SW 1271 (cell line): ENCODE results near the gene STARD13.

ENCODE experiments used
- DNase-seq, 2 experiments: peaks; one replicate each; lab custom pipeline; 2025; lab: John Stamatoyannopoulos, UW

Gene STARD13, protein sequence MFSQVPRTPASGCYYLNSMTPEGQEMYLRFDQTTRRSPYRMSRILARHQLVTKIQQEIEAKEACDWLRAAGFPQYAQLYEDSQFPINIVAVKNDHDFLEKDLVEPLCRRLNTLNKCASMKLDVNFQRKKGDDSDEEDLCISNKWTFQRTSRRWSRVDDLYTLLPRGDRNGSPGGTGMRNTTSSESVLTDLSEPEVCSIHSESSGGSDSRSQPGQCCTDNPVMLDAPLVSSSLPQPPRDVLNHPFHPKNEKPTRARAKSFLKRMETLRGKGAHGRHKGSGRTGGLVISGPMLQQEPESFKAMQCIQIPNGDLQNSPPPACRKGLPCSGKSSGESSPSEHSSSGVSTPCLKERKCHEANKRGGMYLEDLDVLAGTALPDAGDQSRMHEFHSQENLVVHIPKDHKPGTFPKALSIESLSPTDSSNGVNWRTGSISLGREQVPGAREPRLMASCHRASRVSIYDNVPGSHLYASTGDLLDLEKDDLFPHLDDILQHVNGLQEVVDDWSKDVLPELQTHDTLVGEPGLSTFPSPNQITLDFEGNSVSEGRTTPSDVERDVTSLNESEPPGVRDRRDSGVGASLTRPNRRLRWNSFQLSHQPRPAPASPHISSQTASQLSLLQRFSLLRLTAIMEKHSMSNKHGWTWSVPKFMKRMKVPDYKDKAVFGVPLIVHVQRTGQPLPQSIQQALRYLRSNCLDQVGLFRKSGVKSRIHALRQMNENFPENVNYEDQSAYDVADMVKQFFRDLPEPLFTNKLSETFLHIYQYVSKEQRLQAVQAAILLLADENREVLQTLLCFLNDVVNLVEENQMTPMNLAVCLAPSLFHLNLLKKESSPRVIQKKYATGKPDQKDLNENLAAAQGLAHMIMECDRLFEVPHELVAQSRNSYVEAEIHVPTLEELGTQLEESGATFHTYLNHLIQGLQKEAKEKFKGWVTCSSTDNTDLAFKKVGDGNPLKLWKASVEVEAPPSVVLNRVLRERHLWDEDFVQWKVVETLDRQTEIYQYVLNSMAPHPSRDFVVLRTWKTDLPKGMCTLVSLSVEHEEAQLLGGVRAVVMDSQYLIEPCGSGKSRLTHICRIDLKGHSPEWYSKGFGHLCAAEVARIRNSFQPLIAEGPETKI

DNA sequence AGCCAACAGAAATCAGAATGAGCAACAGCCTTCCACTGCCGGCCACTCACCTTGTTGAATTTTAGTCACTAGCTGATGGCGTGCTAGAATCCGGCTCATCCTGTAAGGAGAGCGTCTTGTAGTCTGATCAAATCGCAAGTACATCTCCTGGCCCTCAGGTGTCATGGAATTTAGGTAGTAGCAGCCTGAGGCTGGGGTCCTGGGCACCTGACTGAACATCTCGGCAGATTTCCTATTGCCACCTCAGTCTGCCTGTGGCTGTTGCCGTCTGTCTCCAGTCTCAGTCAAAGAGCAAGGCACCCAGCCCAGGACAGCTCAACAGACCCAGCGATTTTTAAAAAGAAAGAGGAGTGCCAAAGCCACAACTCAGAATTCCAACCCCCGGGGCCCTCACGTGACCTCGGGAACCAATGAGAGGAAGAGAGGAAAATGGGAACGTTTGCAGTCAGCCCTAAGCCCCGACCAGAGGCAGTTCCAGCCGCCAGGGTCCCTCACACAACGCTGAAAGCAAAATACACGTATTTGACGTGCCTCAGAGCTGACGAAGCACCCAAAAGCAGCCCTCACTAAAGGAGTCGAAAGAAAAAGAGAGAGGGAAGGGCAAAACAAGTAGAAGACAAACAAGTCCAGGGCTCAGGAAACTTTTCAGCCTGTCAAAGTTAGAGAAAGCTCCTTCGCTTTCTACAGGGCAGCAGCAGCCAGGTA, at the start of gene STARD13:
Gene STARD13 (minus strand): TSS at position 336 of the 705 bp plus-strand sequence. CDS start 117 bp downstream, at position 219.
- DNase-seq: peak; percentile 91 to 98

DNA sequence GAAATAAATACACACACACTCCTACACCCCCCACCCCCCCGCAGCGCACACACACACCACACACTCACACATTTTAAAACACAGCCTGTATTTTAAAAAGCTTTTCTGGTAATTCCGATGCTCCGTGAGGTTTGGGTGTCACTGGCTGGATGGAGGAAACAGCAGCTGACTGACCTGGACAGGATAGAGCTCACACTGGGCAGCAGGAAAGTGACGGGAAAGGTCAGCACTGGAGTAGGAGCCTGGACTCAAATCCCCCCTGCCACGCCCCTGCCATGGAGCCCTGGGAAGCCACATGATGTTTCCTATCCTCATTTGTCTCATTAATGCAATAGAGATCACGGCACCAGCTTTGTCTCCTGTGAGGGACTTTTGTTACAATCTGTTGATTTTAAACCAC, 49.3 kb upstream of the STARD13 start:
- DNase-seq: no peak

- DNase-seq: no peak
Observed at GRCh38 chr13:33331962-33332361, 46.4 kb upstream of the STARD13 start.

DNA sequence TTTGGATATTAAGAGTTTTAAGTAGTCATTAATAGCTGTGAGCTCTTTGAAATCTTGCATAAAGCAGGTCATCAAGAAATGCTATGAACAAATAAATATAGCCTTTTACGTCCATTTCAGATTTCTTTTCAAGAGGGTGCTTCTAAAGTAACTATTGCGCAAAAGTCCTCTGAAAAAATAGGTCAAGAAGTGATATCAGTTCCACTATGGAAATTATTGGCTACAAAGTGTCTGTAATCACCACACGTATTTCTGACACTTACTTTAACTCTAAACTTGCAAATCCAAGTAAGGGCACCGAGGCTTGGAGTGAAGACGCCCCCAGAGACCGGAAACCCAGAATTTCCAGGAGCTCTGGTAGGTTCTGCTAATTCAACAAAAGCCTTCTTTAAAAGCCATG, 44.9 kb upstream of the STARD13 start:
- DNase-seq: no peak

DNA sequence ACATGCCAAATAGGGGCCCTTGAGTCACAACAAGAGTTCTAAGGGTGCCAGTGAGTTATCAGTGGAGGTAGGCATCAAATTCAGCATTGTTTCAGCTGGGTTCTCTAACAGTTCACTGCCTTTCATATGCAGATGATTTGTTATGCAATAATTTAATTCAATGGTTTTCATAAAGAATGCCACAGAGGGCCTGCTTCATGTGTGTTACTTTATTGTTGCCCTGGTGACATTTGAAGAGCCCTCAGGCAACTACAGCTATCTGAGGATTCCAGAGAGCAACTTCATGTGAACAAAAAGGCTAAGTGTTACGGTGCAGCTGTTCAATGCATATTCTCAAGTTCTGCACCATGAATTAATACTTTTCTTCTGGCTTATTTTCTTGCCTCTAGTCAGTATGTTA, 43.1 kb upstream of the STARD13 start:
- DNase-seq: no peak

DNA sequence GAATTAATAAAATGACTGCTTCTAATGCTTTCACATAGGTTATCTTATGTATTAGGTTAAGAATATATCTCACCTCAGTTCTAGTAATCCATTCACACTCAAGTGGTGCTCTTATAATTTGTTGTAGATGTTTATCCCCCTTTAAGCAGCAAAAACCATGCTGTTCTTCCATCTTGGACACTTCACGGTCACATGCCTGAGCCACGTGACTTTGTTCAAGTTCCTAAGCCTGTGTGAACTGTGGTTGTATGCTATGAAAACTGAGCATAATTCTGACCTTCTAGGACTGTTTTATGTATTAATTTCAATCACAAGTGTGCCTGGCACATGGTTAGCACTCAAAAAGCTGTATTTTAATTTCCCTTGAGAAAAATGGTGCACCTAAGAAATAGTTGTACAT, 41.2 kb upstream of the STARD13 start:
- no peak for DNase-seq

DNA sequence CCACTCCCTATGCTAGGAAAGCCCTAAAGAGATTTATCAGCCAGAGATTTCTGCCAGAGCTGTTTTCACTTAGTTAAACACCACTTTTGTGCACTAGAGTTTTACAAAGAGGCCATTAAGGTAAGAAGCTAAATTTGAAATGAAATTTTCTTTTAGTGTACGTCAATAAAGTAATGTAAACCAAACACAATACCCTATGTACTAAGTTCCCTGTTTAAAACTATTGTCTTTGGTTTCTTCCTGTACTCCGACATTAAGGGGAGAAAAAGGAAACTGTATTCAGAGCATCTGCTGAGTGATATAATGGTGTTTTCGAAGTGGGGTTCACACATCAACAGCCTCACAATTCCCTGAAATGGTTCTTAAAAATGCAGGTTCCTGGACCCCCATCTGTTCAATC, 40.7 kb upstream of the STARD13 start:
- DNase-seq: no peak

- no peak for DNase-seq
Observed at GRCh38 chr13:33323801-33324510, 38.4 kb upstream of the STARD13 start.

- no peak for DNase-seq
Observed at GRCh38 chr13:33322965-33323668, 37.6 kb upstream of the STARD13 start.

GRCh38 chr13:33322543-33322809, 36.9 kb upstream of the STARD13 start:
- DNase-seq: no peak

- DNase-seq: no peak
Observed at GRCh38 chr13:33321686-33322542, 36.4 kb upstream of the STARD13 start.

DNA sequence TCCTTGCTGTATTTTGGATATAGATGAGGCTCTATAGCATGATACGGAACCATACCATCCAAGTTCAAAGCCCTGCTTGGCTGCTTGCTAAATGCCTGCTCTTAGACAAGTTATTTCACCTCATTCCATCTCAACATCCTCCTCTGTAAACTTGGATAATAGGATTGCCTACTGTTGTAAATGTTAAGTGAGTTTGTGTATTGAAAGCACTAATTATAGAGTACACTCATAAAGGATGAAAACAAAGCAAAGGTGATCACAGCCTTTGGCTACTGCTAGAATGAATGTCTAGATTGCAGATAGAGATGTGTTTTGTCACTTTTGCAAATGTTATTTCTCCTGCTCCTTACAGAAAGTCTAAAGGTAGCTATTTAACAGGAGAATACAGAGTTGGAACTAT, 34.3 kb upstream of the STARD13 start:
- DNase-seq: no peak

GRCh38 chr13:33318744-33319143, 33.2 kb upstream of the STARD13 start:
- DNase-seq: no peak

GRCh38 chr13:33318037-33318436, 32.5 kb upstream of the STARD13 start:
- no peak for DNase-seq

DNA sequence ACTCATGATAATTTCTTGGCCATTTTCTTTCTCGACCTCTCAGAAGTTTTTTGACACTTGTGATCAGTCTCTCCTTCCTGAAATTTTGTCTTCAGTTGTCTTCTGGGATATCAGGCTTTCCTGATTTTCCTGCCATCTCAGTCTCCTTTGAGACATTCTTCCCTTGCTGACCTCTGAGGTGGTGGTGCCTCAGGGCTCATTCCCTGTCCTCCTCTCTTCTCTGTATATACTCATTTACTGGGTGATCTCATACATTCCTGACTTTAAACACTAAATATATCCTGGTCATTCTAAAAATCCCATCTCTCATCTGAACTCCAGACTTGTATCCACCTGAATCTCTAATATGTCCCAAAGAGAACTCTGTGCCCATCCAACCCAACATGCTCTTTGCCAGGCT, 31.3 kb upstream of the STARD13 start:
- DNase-seq: no peak

- no peak for DNase-seq
Observed at GRCh38 chr13:33313504-33313903, 27.9 kb upstream of the STARD13 start.

GRCh38 chr13:33312861-33313212, 27.3 kb upstream of the STARD13 start:
- DNase-seq: no peak

DNA sequence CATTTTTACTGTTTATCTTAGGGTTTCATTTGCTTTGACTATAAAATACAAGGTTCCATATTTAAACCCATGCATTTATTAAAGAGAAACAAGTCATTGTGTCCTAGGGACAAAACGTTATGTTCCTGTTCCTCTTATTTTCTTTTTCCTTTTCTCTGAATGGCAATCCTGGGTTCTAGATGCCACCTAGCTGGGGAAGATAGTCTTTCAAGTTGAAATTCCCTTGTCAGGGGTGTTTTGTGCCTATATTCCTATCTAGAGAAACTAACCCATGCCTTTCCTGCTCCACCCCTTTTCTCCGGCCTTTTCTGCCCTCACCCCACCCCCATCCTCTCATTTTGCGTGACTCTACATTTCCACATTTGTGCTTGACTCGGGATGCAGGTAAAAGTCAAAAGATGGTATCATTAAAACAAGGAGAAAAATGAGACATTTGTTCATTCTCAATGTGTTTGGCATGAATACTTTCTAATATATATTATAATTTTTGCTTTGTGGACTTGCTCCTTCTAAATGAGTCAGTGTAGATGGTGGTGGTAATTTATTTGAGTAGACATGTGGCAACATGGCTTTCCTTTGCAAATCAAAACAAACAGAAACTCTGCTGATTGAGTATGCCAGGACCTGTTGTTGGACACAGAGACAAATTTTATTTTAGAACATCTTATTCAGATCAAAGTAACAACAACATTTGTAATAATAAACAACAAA, 26.8 kb upstream of the STARD13 start:
- peak; percentile 2 to 45 for DNase-seq

DNA sequence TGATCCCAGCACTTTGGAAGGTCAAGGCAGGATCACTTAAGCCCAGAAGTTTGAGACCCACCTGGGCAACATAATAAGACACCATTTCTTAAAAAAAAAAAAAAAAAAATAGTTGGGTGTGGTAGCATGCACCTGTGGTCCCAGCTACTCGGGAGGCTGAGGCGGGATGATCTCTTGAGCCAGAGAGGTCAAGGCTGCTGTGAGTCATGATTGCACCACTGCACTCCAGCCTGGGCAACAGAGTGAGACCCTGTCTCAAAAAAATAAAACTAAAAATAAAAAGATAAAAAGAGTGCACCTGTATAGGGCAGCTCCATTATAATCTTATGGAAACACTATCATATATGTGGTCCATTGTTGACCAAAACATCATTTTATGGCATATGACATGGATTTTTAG, 25.5 kb upstream of the STARD13 start:
- DNase-seq: no peak
